Mucosa of descending colon (tissue), 3 donors: Measurements from ENCODE around the gene SCD5. TPM values are rescaled to one million over a fixed set of nuclear protein-coding genes. Genes with fewer than 3 reads are reported as not detected.

ENCODE experiments used
- ATAC-seq: fragments of 200-7000 bp; cut with Tn5 transposase; one replicate; pipeline ENCODE4 v1.9.1; 2020; ENCODE audit warnings: mild to moderate bottlenecking, moderate library complexity
- DNase-seq, 3 donors: peaks; one replicate each; pipeline ENCODE4 v3.0.0-alpha.2; 2020
- H3K36me3 ChIP-seq: fragments of 200-600 bp; one replicate; pipeline ENCODE4 v1.8.0; 2021; ENCODE audit warnings: low read depth, mild to moderate bottlenecking
- H3K4me1 ChIP-seq: fragments of 200-600 bp; one replicate; pipeline ENCODE4 v1.8.0; 2021; ENCODE audit warnings: low read depth, mild to moderate bottlenecking
- H3K4me3 ChIP-seq: fragments of 200-600 bp; one replicate; pipeline ENCODE4 v1.8.0; 2021; ENCODE audit warnings: mild to moderate bottlenecking
- H3K9me3 ChIP-seq: fragments of 200-600 bp; one replicate; pipeline ENCODE4 v1.8.0; 2021; ENCODE audit warnings: mild to moderate bottlenecking
- intact Hi-C, 2 donors: fragments of 100-400 bp; cut with DNase I in 1 of 2; cut with micrococcal nuclease in 1 of 2; formaldehyde crosslinking; loops; one replicate each; pipeline versions ENCODE4 v1.11.0 to v1.11.1; 2022; cut with DNase I, micrococcal nuclease
- total RNA-seq, 3 donors: library from RNA; stranded (reverse); fragmentation: NEBNext Ultra II Directional in 2 of 3; extraction: Animal tissue kit (Norgen Biotek cat#: 25700) in 2 of 3; gene quantifications; one replicate each; pipeline versions ENCODE4 v1.2.1 to v1.2.4, GENCODE V29; 2021 to 2023
- TF ChIP-seq, protein P1 (sequence below): fragments of 200-600 bp; IDR thresholded peaks from one replicate; pipeline ENCODE4 v1.8.0; 2022; ENCODE audit warnings: antibody characterized with exemption, mild to moderate bottlenecking
- donor health status: DM: no; HTN: no; CAD: no; lungs with moderate emphysema.
- donor health status: DM: no; HTN: no; CAD: no.
- donor health status: DM: no; HTN: yes; CAD: no.

Gene SCD5
- total RNA-seq, 3 donors from 2014 or later = 1.5 to 19.9 (median 2.8) TPM

DNA sequence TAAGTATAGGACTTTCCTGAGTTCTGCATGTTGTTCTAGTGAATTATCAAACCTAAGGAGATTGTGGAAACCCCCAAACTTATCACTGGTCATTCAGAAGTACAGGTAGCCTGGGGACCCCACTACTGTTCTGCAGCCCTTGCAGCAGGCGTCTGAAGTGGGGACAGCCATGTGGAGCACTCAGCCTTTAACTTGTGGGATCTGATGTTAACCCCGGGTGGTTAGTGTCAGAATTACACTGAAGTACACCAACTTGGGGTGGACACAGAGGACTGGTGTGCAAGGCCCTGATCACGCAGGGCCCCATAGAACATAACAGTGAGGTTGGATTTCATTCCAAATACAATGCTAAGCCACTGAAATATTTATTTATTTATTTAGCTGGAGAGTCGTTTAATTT, 103.7 kb downstream of the SCD5 start:
- Histone ChIP-seq H3K4me1 (no peaks in the 10 kb centered on the region), H3K36me3 (no peaks in the 10 kb centered on the region), H3K9me3 (no peaks in the 10 kb centered on the region), H3K4me3 (no peak overlapping the region)
- DNase-seq = no peak
- ATAC-seq = no peak
- TF ChIP-seq, protein P1, sequence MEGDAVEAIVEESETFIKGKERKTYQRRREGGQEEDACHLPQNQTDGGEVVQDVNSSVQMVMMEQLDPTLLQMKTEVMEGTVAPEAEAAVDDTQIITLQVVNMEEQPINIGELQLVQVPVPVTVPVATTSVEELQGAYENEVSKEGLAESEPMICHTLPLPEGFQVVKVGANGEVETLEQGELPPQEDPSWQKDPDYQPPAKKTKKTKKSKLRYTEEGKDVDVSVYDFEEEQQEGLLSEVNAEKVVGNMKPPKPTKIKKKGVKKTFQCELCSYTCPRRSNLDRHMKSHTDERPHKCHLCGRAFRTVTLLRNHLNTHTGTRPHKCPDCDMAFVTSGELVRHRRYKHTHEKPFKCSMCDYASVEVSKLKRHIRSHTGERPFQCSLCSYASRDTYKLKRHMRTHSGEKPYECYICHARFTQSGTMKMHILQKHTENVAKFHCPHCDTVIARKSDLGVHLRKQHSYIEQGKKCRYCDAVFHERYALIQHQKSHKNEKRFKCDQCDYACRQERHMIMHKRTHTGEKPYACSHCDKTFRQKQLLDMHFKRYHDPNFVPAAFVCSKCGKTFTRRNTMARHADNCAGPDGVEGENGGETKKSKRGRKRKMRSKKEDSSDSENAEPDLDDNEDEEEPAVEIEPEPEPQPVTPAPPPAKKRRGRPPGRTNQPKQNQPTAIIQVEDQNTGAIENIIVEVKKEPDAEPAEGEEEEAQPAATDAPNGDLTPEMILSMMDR = no peak
- intact Hi-C loops = no loop called here

DNA sequence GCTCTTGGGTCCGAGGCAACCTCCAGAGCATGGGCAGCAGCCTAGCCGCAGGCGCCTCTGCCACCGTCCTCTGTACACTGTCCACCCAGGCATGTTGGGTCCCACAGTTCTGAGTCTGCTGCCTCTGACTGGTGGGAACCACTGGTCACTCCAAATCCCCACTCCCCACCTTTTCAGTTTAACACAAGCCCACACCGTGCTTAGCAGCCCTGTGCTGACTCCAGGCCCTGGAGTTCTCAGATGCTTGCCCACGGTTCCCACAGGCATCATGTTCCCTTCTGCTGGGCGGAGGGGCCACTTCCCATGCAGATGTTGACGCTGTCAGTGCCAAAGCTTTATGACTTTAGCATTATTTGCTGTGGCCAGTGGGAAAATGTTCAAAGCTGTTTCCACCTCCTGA, 104.5 kb downstream of the SCD5 start:
- DNase-seq (no peak), ATAC-seq (no peak)
- Histone ChIP-seq H3K4me3 (no peak overlapping the region), H3K4me1 (no peaks in the 10 kb centered on the region), H3K36me3 (no peaks in the 10 kb centered on the region), H3K9me3 (no peaks in the 10 kb centered on the region)
- TF ChIP-seq, protein P1 = no peak
- intact Hi-C loops = no loop called here

DNA sequence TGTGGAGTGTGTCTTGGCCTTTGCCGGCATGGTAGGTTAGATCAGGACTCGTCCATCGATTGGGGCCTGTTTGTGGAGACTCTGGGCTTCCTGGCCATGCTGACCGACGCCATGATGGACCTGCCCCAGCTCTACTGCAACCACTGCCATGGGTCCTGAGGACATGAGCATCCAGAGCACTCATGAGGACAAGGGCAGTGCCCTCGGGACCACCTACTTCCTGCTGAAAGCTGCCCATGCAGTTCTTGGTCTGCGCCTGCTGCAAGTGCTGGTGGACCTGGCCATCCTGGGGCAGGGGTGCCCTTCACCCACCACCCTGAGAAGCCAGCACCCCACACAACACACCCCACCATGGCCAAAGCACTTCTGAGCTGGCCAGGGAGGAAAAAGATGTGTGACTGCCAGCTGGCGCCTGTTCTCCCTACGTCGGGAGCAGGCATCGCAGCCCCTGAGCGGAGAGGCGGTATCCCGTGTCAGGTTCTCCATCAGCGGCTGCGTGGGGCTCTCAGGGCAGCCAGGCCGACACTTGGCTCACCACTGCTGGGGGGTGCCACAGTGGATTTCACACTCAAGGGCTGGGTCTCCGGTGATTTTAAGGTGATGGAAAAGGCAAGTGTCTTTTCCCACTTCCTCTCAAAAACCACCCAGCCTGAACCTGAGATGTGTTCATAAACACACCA, 106.4 kb downstream of the SCD5 start:
- Histone ChIP-seq H3K9me3 (no peaks in the 10 kb centered on the region), H3K36me3 (no peaks in the 10 kb centered on the region), H3K4me1 (no peaks in the 10 kb centered on the region), H3K4me3 (no peak overlapping the region)
- TF ChIP-seq, protein P1 = no peak
- ATAC-seq = no peak
- intact Hi-C loops = no loop called here
- no peak for DNase-seq

DNA sequence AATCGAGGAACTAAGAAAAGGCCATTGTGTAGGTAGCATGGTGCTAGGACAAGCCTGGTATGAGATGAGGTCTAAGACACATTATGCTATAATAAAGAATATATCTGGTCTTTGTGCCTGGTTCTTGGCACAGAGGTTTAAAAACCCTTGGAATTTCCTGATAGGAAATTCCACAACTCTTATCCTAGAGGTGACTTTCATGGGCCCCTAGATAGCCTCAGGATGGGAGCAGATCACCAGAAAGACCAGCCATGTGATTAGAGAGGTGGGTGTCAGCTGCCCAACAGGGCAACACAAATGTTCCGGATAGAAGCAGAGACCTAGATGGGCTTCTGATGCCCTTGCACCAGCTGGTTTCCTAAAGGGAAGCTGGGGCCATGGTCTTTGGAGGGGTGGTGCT, 107.2 kb downstream of the SCD5 start:
- H3K4me1 ChIP-seq = no peaks in the 10 kb centered on the region
- H3K4me3 ChIP-seq = no peak overlapping the region
- ATAC-seq = no peak
- no peak for DNase-seq
- TF ChIP-seq, protein P1 = no peak
- intact Hi-C loops = no loop called here
- no peaks in the 10 kb centered on the region for H3K9me3 ChIP-seq
- no peaks in the 10 kb centered on the region for H3K36me3 ChIP-seq

DNA sequence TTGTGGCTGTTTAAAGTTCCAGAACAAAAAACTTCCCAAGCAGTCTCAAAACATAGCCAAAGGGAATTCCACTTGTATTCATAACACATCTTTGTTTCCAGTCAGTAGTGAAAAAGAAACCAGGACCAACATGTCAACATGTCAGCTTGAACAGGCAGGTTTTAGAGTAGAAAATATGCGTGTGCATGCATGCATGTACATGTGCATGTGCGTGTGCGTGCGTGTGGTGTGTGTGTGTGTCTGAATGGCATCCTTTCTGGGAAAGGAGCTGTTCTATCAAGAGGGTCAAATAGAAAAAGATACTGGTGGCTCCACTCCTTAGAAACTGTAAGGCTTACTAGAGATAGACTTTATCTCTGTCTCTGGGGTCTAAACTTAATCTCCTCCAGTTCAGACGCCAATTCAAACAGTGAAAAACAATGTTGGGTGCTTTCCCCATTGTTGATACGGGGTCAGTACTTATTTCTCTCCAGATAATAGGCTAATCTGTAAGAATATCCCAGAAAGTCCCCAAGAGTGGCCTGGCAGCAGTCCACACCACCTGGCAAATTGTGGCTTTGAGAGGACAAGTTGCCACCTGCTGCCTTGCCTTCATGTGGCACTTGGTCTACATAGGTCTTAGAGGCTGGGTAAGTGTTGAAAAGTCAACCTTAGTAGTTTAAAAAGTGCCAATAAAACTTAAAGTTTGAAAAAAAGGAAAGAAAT, 110.4 kb downstream of the SCD5 start:
- DNase-seq (no peak), ATAC-seq (no peak)
- Histone ChIP-seq H3K36me3 (no peaks in the 10 kb centered on the region), H3K4me1 (no peaks in the 10 kb centered on the region), H3K9me3 (no peaks in the 10 kb centered on the region), H3K4me3 (no peak overlapping the region)
- intact Hi-C loops = no loop called here
- TF ChIP-seq, protein P1 = no peak
